Stimulated activated CD4-positive, alpha-beta T cell treated with anti-CD3 and anti-CD28 coated beads, Interleukin-1b, Interleukin-23, amount 100 ng/mL, for 48 hours (primary cell): Measurements from ENCODE around the gene LHX1.

Experiments used
- DNase-seq: peaks from one replicate; pipeline ENCODE4 v3.0.0-alpha.2; 2020

Gene LHX1

DNA sequence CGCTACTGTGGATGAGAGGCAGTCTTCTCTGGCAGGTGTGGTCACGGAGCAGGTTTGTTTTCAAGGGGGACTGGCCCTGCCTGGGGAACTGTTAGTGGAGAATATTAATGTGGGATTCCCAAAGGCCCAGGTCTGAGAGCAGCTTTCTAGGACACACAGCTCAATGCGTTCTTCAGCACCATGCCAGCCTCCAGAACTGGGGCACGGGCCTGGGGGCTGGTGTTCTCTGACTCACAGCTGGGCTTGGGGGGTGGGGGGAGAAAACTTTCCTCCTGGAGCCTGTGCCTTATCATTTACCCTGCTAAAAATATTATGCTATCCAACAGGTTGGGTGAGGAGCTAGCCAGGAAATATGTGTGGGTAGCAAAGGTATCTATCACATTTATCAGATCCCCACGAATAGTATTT lies 13.5 kb upstream of the LHX1 start:
- no peak for DNase-seq

DNA sequence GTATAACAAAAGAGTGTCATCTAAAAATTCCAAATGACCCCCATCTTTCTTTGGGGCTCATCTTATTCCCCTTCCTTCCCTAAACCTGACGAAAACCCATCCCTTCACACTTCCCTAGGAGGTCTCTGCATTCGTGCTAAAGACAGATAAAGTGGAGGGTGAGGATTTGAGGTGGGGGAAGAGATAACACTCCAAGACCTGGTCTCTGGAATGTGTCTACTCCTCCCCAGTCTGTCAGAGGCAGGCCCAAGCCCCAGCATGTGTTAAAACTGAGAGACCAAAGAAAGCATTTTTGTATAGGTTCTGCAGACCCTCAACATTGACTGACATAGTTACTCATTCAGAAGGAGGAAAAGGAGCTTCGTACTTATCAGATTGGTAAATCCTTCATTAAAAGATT lies 11.0 kb upstream of the LHX1 start:
- no peak for DNase-seq

DNA sequence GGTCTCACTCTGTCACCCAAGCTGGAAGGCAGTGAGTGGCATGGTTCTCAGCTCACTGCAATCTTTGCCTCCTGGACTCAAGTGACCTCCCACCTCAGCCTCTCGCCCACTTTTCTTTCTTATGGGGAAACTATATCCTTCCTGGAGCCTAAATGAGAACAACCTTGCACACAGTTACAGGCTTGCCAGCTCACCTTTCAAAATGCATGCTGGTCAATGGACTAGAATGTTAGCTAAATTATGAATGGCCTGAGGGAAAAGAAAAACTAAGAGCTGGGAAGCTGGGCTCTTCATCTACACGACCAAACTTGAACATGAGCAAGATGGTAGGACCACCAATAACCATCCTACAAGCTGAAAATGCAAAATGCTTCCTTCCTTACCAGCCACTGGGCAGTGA lies 10.6 kb upstream of the LHX1 start:
- DNase-seq: no peak

DNA sequence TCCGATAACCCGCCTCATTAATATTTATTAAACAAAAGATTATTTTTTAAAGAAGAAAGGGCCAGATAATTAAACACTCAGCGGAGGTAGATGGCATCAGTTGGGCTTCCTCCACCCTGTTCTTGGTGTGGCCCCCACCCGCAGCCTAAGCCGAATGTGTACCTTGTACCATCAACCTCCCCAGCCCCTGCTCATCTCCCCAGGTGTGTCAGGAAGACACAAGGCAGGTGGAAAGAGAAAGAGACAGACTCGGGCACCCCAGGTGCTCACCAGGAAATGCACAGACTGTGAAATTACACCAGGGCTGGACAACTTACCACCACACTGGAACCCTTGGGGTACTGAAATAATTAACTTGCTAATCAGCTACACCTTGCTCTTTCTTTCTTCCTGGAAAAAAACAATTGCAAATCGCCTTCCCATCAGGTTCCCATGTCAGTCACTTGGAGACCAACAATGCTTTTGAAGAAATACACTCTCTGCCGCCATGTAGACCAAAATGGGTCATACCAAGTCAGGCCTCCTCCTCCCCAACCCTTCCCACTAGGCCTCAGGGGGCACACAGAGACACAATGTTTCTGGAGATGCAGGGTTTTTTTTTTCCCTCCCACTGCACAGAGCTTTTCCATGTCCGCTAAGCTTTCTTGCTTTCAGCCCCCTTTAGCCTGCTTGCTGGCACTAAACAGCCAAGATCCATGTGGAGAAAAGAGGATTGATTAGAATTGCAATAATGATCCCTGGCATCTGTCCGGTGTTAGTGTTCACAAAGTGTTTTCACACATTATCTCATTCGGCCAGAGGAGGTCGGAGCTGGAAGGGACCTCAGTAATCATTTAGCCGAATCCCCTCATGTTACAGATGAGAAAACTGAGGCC lies 8.6 kb upstream of the LHX1 start:
- DNase-seq: no peak

DNA sequence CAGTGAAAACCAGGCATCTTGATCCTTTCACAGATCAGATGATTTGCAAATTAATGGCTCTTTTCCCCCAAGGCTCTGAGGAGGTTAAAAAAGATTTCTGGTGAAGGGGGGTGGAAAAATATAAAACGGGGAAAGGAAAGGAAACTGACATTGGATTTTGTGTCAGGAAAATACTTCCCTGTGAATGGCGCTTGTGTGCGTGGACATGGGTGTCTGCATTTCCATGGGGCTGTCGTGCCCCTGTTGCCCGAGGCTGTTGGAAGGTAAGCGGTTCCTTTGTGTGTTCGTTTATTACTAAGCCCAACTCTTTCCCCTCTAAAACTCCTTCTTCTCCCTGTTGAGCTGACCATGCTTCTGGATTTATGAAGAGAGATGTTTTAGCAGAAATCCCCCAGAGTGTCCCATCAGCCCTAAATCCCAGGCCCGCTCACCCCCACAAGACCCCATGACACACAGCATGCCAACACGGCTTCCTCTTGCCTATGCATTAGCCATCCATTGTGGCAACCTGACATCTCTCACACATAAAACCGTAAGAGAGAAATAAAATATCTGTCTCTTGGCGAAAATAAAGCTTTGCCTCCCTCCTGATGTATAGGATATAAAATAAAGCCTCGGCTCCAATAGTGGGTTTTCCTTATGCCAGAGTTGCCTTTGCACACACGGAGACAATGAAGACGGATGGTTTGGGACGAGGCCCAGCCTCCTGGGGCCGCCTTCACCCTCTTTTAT lies 7.3 kb upstream of the LHX1 start:
- no peak for DNase-seq

DNA sequence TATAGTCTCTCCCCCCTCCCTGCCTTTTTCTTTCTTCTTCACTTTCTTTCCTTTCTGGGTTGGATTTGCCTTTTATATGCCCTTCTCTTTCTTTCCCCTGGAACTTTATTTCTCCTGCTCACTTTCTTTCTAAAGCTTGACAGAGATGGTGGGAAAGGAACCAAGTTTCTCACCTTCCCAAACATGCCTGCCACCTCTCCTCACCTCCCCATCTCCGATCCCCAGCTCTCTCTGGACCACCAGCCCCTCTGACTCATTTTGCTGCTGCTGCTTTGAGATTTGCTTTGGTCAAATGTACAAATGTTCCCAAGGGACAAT lies 6.7 kb upstream of the LHX1 start:
- no peak for DNase-seq

DNA sequence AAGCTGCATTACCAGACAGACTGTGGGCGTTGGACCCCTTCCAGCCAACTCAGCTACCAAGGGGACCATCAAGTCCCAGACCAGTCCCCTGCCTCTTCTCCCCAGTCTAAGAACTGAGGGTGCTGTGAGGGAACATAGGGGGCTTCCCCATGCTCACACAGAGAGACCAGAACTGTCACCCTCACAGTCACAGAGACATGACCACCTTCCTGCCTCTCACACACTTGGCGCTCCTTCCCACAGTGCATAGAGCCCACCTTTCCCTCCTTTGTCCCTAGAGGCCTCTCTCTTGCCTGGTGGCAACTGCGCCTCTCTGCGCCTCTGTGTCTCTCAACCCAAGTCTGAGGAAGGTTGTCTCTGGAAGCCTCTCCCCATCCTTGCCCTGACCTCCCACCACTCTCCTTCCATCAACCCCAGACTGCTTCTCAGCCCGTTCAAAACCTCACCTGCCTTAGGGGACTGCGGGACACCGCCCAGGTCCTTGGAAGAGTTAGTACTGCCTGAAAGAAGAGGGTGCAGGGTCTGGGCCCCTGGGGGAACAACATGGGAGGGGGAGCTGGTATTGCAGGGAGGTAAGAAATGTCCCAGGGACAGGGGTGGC lies 6.1 kb upstream of the LHX1 start:
- DNase-seq: no peak

DNA sequence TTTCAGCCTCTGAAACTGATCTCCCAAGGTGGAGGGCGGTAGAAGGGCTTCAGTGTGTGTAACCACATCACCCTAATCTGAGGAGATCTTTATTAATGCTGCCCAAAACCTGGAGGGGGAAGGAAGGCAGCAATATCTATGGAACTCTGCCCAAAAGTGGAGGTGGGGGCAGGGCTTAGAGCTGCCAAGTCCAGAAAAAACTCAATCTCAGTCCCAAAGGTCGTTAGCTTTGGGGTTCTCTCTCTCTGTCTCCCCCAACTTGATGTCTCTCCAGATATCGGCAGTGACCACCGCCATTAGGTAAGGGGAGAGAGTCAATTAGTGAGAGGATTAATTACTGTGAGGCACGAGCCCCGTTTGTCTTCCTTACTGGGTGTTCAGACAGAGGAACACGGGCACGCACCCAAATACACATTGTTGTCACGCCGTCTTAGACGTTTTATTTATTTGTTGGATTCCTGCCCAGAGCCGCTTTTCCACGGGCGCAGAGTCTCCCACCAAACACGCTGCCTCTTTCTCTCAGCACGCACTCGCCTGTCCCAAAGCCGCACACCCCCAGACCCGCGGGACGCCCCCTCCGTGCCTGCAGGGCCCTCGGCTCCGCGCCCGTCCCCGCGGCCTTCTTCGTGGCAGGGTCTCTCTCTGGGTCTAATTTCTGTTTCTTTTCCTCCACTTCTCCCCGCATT lies 5.4 kb upstream of the LHX1 start:
- no peak for DNase-seq

DNA sequence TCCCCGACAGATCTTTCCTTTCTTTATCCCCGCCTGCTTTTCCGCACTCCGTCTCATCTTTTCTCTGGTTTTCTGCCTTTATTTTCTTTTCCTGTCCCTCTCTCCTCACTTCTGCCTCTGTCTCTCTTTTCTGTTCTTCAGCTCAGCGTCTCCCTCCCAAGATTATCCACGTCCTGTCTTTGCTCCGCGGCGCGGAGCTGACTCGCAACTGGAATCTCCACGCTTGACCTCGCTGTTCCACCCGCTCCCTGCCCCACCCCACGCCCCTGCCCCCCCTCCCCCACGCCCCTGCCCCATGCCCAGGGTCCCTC lies 4.9 kb upstream of the LHX1 start:
- no peak for DNase-seq

DNA sequence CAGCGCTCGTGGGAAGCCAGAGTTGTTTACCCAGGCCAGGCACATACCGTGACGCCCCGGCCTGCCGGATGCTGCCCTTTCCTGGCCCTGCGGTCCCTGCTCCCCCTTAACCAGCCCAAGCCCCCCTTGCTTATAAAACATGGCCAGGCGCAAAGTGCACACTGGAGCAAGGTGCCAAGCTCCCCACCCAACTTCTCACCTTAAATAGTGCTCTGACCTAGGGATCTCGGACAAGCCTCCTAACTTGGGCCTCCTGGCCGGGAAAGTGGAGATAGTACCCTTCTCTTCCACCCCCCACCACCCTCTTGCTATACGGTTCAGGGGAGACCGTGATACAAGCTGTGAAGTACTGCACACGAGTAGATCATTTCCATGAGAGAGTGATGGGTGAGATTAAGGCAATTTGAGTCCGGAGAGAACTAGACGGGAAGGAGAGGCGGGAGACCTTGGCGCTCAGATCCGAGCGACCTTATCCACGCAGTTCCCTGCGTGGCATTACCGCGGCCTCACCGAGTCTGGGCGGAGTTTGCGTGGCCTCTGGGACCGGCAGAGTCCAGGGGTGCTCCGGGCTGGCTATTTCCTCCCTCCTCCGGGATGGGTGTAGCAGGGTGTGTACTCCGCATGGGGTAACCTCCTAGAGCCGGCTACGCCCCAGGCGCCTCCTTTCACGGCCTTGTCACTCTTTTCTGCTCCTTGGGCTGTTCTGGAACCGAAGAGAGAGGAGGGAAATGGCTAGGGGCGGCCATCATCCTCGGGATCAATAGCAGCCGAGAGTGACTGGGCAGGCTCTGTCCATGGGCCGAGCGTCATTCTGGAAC lies 4.4 kb upstream of the LHX1 start:
- DNase-seq: no peak

DNA sequence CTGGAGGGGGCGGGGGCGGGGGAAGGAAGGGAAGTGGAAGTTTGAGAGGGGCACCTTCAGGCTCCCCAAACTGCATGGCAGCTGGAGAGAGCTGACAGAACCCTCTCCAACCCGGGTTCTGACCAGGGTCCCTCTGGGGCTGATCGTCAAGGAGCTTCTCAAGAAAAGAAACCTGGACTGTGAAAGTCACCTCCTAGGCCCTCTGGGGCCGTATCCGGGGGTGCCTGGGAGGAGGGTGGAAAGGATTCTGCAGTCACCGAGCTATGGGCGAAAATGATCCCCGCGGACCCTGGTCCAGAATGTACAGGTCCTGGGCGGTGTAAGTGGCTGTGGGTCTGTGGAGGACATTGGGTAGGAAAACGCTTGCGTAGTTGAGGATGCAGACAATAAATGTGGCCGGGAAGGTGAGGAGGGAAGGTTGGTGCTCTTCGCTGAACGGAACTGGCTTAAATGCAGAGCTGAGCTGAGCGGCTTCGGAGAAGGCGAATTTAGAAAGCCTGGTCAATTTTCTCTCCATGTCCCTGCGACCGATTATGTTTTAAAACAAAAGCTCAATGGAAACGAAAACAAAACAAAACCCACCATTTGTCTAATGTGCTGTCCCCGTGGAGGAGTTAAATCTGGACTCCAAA lies 3.6 kb upstream of the LHX1 start:
- DNase-seq: no peak

DNA sequence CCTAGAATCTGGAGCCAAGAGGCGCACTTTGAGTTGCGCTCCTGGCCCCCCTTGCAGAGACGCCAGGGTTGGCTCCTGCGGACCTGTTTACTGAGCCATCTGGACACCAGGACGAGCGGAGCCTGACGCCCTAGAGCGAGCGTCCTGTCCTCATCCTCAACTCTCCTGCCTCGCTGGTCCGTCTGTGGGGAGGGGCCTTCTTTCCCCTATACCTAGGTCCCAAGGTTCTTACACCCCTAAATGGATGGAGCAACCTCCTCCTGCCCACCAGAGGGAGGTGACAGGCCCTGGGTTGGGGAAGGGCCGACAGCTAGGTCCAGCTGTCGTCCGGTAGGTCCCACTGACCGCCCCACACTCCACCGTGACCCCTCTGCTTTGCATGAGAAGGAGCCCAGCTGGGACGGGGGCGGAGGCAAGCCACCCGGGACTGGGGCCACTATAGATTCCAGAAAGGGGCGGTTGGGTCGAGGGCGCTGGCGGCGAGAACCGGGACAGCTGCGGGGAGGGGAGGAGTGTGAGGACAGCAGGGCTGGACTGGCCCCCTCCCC lies 3.1 kb upstream of the LHX1 start:
- no peak for DNase-seq

DNA sequence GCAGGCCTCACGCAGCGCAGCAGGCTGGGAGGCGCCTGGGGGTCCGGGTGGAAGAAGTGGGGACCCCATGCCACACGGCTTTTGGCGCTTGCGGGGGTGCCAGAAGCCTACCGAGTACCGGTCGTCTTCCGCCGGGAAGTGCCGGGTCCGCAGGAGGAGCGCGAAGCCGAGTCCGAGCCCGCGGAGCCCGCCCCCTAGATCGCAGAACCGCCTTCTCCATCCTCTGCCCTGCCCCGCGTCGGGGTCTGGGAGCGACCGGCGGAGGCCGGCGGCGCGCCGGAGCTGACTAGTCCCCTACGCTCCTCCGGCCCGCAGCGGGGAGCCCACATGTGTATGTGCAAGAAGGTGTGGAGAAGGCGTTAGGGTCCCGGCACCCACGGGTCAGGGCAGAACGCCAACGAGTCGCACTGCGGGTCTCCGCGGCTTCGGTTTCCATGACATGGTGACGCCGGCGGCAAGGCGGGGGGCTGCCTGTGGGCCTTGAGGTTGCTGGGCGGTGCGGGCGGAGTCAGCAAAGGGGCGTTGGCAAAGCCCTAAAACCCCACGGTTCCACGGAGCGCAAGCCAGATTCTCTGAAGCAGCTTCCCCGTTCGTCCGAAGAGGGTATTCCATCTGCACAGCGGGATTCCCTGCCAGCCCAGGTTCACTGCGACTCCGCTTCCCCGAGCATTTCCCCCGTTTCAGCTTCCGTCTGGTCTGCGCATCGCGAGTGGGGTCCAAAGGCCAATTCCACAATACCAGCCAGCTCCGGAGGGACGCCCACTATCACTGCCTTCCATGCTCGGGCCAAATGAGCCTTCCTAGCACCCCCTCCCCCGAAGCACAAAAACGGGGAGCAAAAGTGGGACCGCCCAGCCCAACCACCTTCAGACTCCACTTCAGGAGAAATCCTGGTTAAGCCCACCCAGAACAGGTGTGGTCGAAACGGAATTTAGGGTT lies 2.3 kb upstream of the LHX1 start:
- DNase-seq: no peak

DNA sequence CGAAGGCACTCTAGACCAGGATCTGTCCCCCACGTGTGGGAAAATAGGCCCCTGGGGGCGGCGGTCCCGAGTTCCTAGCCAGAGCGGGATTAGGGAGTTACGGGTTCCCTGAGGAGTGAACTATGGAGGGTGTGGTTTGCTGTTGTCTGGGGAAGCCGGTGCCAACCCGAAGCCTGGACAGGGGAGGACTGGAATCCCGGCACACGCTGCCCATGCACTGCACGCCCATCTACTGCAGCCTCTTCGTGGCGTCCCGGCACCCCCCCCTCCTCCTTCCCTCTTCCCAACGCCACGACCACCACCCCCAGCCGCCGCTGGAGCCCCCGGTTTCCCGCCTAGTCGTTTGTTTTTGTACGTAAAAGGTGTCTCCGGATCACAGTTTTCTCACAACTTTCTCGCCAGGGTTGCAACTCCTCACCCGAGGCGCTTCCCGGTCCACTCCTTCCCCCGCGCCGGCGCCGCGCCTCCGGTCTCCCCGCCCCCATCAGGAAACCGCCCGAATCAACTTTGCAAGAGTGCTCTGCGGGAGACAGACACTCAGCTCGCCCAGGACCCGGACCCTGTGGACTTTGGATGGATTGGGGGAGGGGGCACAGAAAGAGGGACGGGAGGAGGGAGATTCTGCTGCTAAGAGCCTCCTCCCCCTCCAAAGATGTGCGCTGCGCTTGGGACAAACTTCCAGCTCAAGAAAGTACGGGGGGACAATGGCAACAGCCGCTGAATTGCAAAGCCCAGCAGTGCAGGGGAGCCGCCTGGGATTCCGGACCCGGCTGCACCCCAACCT lies 1.4 kb upstream of the LHX1 start:
- no peak for DNase-seq

DNA sequence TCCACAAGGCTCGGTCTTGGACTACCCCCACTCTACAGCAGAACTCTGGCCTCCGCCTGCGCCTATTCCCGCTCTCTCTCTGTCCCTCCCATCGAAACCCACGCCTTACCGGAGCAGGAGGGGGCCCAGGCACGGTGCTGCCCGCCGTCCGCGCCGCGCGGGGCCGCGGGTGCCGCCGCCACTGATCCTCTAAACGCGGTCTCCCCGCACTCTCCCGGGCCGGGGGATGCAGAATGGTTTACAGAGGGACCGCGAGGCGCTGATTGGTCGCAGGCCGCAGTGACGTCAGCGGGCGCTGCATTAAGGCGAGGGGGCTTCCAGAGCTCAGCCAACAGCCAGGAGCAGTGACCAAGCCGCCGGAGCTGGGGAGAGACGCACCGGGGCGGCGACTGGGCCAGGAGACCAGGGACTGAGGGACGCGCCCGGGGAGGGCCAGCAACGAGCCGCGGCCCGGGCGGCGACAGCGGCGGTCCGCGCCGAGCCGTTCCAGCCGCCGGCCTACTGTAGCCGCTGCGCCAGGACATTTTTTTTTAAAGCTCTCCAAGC lies 747 bp upstream of the LHX1 start:
- DNase-seq: no peak

DNA sequence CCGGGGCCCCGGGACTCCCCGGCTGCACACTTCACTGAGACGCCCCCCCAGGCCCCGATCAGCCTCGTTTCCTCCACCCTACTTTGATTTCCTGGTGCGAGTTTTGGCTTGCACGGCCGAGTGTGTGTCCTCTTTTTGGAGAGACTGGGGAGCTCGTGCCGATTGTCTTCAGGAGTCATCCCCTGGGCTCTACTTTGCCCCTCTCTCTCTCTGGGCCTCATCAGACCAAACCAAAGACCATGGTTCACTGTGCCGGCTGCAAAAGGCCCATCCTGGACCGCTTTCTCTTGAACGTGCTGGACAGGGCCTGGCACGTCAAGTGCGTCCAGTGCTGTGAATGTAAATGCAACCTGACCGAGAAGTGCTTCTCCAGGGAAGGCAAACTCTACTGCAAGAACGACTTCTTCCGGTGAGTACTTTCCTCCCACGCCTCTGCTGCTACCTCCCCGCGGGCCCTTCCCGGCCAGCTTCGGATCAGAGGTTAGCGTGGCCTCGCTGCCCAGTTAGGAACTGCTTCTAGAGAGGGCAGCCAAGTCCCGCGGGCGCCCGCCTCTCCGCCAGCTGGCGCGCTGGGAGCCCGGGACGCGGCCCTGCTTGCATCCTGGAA lies 787 bp downstream of the LHX1 start:
- DNase-seq: no peak

DNA sequence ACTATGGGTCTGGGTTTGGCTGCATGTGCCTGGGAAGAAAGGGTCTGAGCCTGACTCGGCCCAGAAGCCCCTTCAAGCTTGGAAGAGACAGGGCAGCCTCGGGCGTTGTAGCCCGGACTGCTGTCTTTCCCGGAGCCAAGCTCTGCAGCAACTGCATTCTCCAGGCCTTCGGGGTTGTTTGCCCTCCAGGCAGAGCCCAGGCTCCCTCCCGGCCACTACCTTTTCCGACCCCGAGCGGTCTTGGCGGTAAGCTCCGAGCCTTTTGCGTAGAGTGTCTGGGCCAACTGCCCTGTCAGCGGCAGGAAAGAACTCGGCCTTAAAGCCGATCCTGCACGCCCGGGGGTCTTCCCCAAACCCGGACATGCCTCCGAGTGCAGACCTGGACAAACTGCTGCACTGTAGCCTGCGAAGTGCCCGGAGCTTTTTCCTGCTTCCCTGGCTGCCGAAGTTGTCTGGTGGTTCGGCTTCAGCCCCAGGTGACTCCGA lies 1.3 kb downstream of the LHX1 start:
- no peak for DNase-seq

DNA sequence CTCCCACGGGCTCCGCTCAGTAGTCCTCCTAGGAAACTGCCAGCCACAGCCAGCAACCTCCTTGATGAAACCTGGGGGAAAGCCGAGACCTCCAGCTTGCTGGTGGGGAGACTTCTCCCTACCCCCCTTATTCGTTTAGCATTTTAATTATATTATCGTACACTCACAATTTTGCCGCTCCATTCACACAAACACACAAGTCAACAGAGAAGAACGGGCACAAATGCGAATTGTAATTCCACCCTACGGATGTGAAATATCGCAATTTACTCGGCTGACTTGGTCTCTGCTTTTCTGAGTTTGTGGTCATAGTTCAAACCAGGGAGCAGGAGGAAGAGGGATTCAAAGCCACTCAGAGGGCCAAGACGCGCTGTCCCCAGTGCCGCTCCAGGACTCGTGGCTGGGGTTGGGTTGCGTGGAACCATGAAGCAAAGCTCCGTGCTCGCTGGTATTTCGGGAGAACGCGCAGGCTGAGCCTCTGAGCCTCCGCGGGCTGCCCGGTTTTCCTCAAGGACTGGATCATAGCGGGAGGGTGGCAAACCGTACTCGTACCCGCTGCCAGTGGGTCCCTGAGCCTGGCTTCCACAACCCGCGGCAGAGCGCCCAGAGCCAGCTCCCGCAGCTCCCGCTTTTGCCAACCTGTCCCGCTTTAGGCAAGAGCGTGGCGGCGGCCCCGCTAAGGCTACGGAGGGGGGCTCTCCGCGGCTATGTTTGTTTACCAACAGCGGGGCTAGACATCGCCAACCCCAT lies 2.0 kb downstream of the LHX1 start:
- DNase-seq: no peak
